A549 (cell line): ENCODE measurements around the gene NFE2L2. TPM values are rescaled to one million over a fixed set of nuclear protein-coding genes. Genes with fewer than 3 reads are reported as not detected.

Experiments used
- ATAC-seq, 2 experiments: fragments of 200-7000 bp in 1 of 2; fragments of >200 bp in 1 of 2; cut with Nextera tagmentation in 1 of 2; cut with Tn5 transposase in 1 of 2; 3 replicates each; pipeline versions ENCODE4 v1.8.0 to v1.9.1; 2018 to 2020; ENCODE audit warnings: mild to moderate bottlenecking in 1 of 2, moderate library complexity in 1 of 2
- CTCF ChIA-PET: fragments of 300-600 bp; sonication (Branson Sonifier 250); formaldehyde crosslinking; extraction: SDS; loops from one replicate; lab custom pipeline; 2021; ENCODE audit warnings: antibody characterized with exemption, inconsistent platforms; lab: Yijun Ruan, JAX
- POLR2A ChIA-PET: fragments of 350-600 bp; formaldehyde crosslinking; extraction: SDS; loops from one replicate; lab custom pipeline; 2021; ENCODE audit warnings: antibody characterized with exemption, inconsistent platforms; lab: Yijun Ruan, JAX
- DNase-seq, 2 experiments: peaks; one replicate each; pipeline versions ENCODE4 v3.0.0 to v3.0.0-alpha.2; 2011 to 2016; ENCODE audit warnings: low read depth in 1 of 2, low spot score in 1 of 2
- FAIRE-seq: peaks from 2 replicates; lab custom pipeline; 2011; peaks lifted over from hg19 to GRCh38; lab: Jason Lieb, UNC
- H3K27ac ChIP-seq, 2 experiments: fragments of >200 bp; sonication (Bioruptor Twin); formaldehyde crosslinking; 3 replicates each; pipeline ENCODE4 v1.5.1; 2016 to 2017
- H3K4me1 ChIP-seq: fragments of >200 bp; sonication (Bioruptor Twin); formaldehyde crosslinking; 3 replicates; pipeline ENCODE4 v1.6.1; 2016
- H3K4me2 ChIP-seq: fragments of >200 bp; sonication (Bioruptor Twin); formaldehyde crosslinking; 3 replicates; pipeline ENCODE4 v1.6.1; 2016
- H3K4me3 ChIP-seq: fragments of >200 bp; sonication (Bioruptor Twin); formaldehyde crosslinking; 3 replicates; pipeline ENCODE4 v1.5.1; 2016
- H3K9me3 ChIP-seq: fragments of >200 bp; sonication (Bioruptor Twin); formaldehyde crosslinking; 3 replicates; pipeline ENCODE4 v1.6.1; 2016
- CHD4 ChIP-seq: fragments of 200-600 bp; sonication (generic); IDR thresholded peaks from 2 replicates; pipeline ENCODE4 v1.6.1; 2016; ENCODE audit warnings: antibody characterized with exemption, mild to moderate bottlenecking, borderline replicate concordance
- EHF ChIP-seq: fragments of 250-450 bp; sonication (Bioruptor Pico); IDR thresholded peaks from 2 replicates; pipeline ENCODE4 v1.5.0; 2020; ENCODE audit warnings: mild to moderate bottlenecking
- EHMT2 ChIP-seq: fragments of 200-600 bp; sonication (generic); IDR thresholded peaks from 2 replicates; pipeline ENCODE4 v1.6.1; 2016; ENCODE audit warnings: antibody characterized with exemption, low read depth, mild to moderate bottlenecking, moderate library complexity
- ELK1 ChIP-seq: fragments of 150-350 bp; IDR thresholded peaks from 2 replicates; pipeline ENCODE4 v1.6.1; 2014; ENCODE audit warnings: low read depth, mild to moderate bottlenecking, low read length
- EP300 ChIP-seq, 2 experiments: fragments of >200 bp; sonication (Bioruptor Twin); formaldehyde crosslinking; IDR thresholded peaks; 2 replicates in 1 of 2; 3 replicates in 1 of 2; pipeline ENCODE4 v1.6.1; 2016 to 2017
- FOSB ChIP-seq: fragments of 250-450 bp; sonication (Bioruptor Pico); IDR thresholded peaks from 2 replicates; pipeline ENCODE4 v1.5.0; 2020; ENCODE audit warnings: mild to moderate bottlenecking, moderate library complexity
- FOSL2 ChIP-seq, 2 experiments: fragments of 450-650 bp in 1 of 2; fragments of >200 bp in 1 of 2; sonication (Bioruptor Twin) in 1 of 2; formaldehyde crosslinking; IDR thresholded peaks; 2 replicates each; pipeline versions ENCODE4 v1.5.0 to v1.6.1; 2016 to 2020; ENCODE audit warnings: mild to moderate bottlenecking in 1 of 2, moderate library complexity in 1 of 2
- HES2 ChIP-seq: fragments of >200 bp; sonication (Bioruptor Twin); formaldehyde crosslinking; IDR thresholded peaks from 2 replicates; pipeline ENCODE4 v1.6.1; 2016
- MAFK ChIP-seq: fragments of 450-650 bp; IDR thresholded peaks from 2 replicates; pipeline ENCODE4 v1.6.1; 2014; ENCODE audit not compliant: partially characterized antibody
- MAZ ChIP-seq: fragments of 150-350 bp; IDR thresholded peaks from 2 replicates; pipeline ENCODE4 v1.6.1; 2014; ENCODE audit warnings: antibody characterized with exemption, low read depth, low read length, borderline replicate concordance
- NFE2L2 ChIP-seq: fragments of 150-350 bp; conservative IDR thresholded peaks from 2 replicates; pipeline ENCODE4 v1.6.1; 2014; ENCODE audit warnings: low read length
- NPAS2 ChIP-seq: fragments of 250-450 bp; sonication (Bioruptor Pico); IDR thresholded peaks from 2 replicates; pipeline ENCODE4 v1.8.0; 2022; ENCODE audit warnings: mild to moderate bottlenecking, moderate library complexity, borderline replicate concordance
- RARB ChIP-seq: fragments of 250-450 bp; sonication (Bioruptor Pico); IDR thresholded peaks from 2 replicates; pipeline ENCODE4 v1.8.0; 2021; ENCODE audit warnings: mild to moderate bottlenecking, moderate library complexity
- REST ChIP-seq: fragments of 200-600 bp; sonication (generic); IDR thresholded peaks from 2 replicates; pipeline ENCODE4 v1.6.1; 2016; ENCODE audit warnings: antibody characterized with exemption, mild to moderate bottlenecking, moderate library complexity
- RNF2 ChIP-seq: fragments of 200-600 bp; sonication (generic); IDR thresholded peaks from 2 replicates; pipeline ENCODE4 v1.6.1; 2016; ENCODE audit warnings: low read depth, mild to moderate bottlenecking, antibody characterized with exemption, moderate library complexity, borderline replicate concordance
- TFCP2L1 ChIP-seq: fragments of 250-450 bp; sonication (Bioruptor Pico); IDR thresholded peaks from 2 replicates; pipeline ENCODE4 v1.5.0; 2021; ENCODE audit warnings: mild to moderate bottlenecking
- USF2 ChIP-seq: fragments of 450-650 bp; IDR thresholded peaks from 2 replicates; pipeline ENCODE4 v1.6.1; 2014; ENCODE audit warnings: antibody characterized with exemption
- ZNF302 ChIP-seq: fragments of 250-450 bp; sonication (Bioruptor Pico); IDR thresholded peaks from 2 replicates; pipeline ENCODE4 v1.9.0; 2021; ENCODE audit warnings: inconsistent platforms, mild to moderate bottlenecking, moderate library complexity
- WGBS: methylation state at CpG from one replicate; pipeline ENCODE4 v1.1.6; 2017; ENCODE audit errors: missing lambda C conversion rate; 5-methylcytosine and 5-hydroxymethylcytosine counted together
- polyA plus RNA-seq, 4 experiments: library from polyadenylated mRNA; depleted of rRNA in 3 of 4; stranded (reverse); fragments of >200 nt; fragmentation: RNase III in 1 of 4; extraction: RNeasy Plus Mini Kit Qiagen cat#74134 plus additional on column Dnase treatment in 1 of 4; gene quantifications; 2 replicates in 3 of 4; 3 replicates in 1 of 4; pipeline ENCODE4 v1.2.3, GENCODE V29; 2011 to 2017

The NFE2L2 gene
- polyA plus RNA-seq, 2 of the 4 experiments (the other 2 are of a cell fraction): 65.8 to 146 TPM

- peak in 1 of 2 experiments; percentile 50; a peak in 3 of 6 replicates for ATAC-seq
- no peak overlapping the region for H3K4me3 ChIP-seq
Observed at GRCh38 chr2:177282181-177282641, 17.7 kb upstream of the NFE2L2 start.

More at GRCh38 chr2:177282181-177282641, 17.7 kb upstream of the NFE2L2 start:
- TF ChIP-seq EHF (CRISPR knock-in tag) (no peak), HES2 (no peak), RARB (CRISPR knock-in tag) (no peak), EHMT2 (no peak), RNF2 (no peak), EP300 (IDR thresholded peaks at IDR 0.05) (no peak), ZNF302 (CRISPR knock-in tag) (no peak), NPAS2 (CRISPR knock-in tag) (no peak), NFE2L2 (no peak), MAZ (no peak), ELK1 (no peak), FOSL2 (IDR thresholded peaks at IDR 0.05) (no peak), FOSL2 (CRISPR knock-in tag; IDR thresholded peaks at IDR 0.05) (no peak), USF2 (no peak), FOSB (no peak), CHD4 (no peak), TFCP2L1 (CRISPR knock-in tag) (no peak), MAFK (no peak), REST (no peak)
- H3K9me3 ChIP-seq: no peaks in the 10 kb centered on the region
- H3K27ac ChIP-seq: peak overlapping the region in 1 of 2 experiments; percentile 50; a peak in 2 of 6 replicates
- no peak for FAIRE-seq
- 27% methylated on average over 3 of the region's 3 CpGs for WGBS
- H3K4me1 ChIP-seq: peaks cover 8% of the 10 kb centered on the region; the same call in 2 of the 3 replicates
- CTCF ChIA-PET: interaction anchor here (0.6 to 5.9 kb wide), 8 partner anchors 10 to 644 kb away, joined by 3 to 37 read pairs (median 4); partner anchors contain the start of gene NFE2L2
- H3K4me2 ChIP-seq: no peak overlapping the region
- POLR2A ChIA-PET: interaction anchor here (0.8 kb wide), 1 partner anchor 17 kb away, joined by 4 read pairs; the partner anchor contains the start of gene NFE2L2
- DNase-seq: no peak
